ENCODE measurements around the gene CFAP44.

DNA sequence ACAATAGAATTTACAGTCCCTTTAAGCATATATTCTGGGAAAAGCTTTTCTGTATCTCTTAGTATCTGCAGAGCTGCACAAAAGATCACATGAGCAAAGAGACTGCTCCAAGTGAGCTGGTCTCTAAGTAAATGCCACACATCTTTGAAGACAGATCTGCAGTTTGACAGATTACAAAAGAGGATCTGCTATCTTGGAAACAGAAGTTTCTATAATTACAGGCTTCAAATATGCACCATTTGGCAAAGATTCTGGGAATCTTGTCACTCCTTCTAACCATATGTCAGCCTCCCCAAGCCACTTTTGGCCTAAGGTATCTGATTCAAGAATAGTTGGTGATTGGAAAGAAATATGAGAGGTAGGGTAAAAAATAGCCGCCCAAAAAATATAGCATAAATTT, 9.6 kb upstream of the CFAP44 start:
- no peak for TF ChIP-seq POLR2A (IDR thresholded peaks at IDR 0.05)
- TF ChIP-seq, protein P1, sequence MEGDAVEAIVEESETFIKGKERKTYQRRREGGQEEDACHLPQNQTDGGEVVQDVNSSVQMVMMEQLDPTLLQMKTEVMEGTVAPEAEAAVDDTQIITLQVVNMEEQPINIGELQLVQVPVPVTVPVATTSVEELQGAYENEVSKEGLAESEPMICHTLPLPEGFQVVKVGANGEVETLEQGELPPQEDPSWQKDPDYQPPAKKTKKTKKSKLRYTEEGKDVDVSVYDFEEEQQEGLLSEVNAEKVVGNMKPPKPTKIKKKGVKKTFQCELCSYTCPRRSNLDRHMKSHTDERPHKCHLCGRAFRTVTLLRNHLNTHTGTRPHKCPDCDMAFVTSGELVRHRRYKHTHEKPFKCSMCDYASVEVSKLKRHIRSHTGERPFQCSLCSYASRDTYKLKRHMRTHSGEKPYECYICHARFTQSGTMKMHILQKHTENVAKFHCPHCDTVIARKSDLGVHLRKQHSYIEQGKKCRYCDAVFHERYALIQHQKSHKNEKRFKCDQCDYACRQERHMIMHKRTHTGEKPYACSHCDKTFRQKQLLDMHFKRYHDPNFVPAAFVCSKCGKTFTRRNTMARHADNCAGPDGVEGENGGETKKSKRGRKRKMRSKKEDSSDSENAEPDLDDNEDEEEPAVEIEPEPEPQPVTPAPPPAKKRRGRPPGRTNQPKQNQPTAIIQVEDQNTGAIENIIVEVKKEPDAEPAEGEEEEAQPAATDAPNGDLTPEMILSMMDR (IDR thresholded peaks at IDR 0.05), result no peak

All from Peyer's patch (tissue), 4 donors.